Skeletal muscle satellite cell (primary cell): ENCODE results near the gene JAGN1. TPM values are rescaled to one million over a fixed set of nuclear protein-coding genes. Genes with fewer than 3 reads are reported as not detected.

Experiments used
- small RNA-seq: library from RNA; depleted of rRNA; stranded (forward); fragments of <200 nt; gene quantifications from one replicate; pipeline ENCODE3, GENCODE V24; 2012

The JAGN1 gene

Small RNA genes within 50 kb of the gene (small RNA-seq; reads per million reads assigned to genes)
- gene RNU6-882P: not detected
